Liver (tissue), 3 donors: ENCODE results near the gene CUZD1.

ENCODE experiments used
- CTCF ChIP-seq: fragments of 150-350 bp; IDR thresholded peaks from 2 replicates; pipeline ENCODE4 v1.5.1; 2017; ENCODE audit warnings: improper control_type of control experiment, low read depth, low read length; ENCODE audit not compliant: missing input control
- EGR1 ChIP-seq, 2 donors: IDR thresholded peaks; 2 replicates each; pipeline ENCODE4 v1.6.1; 2016 to 2018; ENCODE audit warnings: antibody characterized with exemption in 2 of 2, low read depth in 2 of 2
- GABPA ChIP-seq, 2 donors: IDR thresholded peaks in 1 of 2; conservative IDR thresholded peaks in 1 of 2; 2 replicates each; pipeline ENCODE4 v1.6.1; 2016; ENCODE audit warnings: antibody characterized with exemption in 2 of 2, mild to moderate bottlenecking in 1 of 2, moderate library complexity in 1 of 2
- MAX ChIP-seq: IDR thresholded peaks from 2 replicates; pipeline ENCODE4 v1.6.1; 2016; ENCODE audit warnings: antibody characterized with exemption
- NR2F2 ChIP-seq: IDR thresholded peaks from 2 replicates; pipeline ENCODE4 v1.6.1; 2016; ENCODE audit warnings: antibody characterized with exemption
- RAD21 ChIP-seq, 2 donors: IDR thresholded peaks; 2 replicates each; pipeline ENCODE4 v1.6.1; 2016; ENCODE audit warnings: antibody characterized with exemption in 2 of 2, mild to moderate bottlenecking in 2 of 2
- SP1 ChIP-seq: IDR thresholded peaks from 2 replicates; pipeline ENCODE4 v1.6.1; 2018; ENCODE audit warnings: antibody characterized with exemption, mild to moderate bottlenecking
- TAF1 ChIP-seq: conservative IDR thresholded peaks from 2 replicates; pipeline ENCODE4 v1.6.1; 2016; ENCODE audit warnings: antibody characterized with exemption, mild to moderate bottlenecking
- TF ChIP-seq, protein P1 (sequence below): IDR thresholded peaks from 2 replicates; pipeline ENCODE4 v1.6.1; 2016; ENCODE audit warnings: antibody characterized with exemption, mild to moderate bottlenecking
- TF ChIP-seq, protein P2 (sequence below): IDR thresholded peaks from 2 replicates; pipeline ENCODE4 v1.6.1; 2016; ENCODE audit warnings: antibody characterized with exemption
- donor health status: healthy.
- donor health status: healthy.

DNA sequence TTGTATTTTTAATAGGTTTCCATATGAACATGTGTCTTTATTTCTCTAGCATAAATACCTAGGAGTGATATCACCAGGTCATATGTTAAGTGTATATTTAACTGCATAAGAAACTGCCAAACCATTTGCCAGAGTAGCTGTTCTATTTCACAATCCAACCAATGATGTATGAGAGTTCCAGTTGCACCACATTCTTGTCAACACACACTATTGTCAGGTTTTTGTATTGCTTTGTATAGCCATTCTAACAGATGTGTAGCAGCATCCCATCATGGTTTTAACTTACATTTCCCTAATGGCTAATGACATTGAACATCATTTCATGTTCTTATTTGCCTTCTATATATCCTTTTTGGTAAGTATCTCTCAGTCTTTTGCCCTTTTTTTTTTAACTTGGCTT is 4.1 kb downstream of the CUZD1 start:
- TF ChIP-seq MAX, result no peak
- no peak for TF ChIP-seq CTCF
- no peak for TF ChIP-seq TAF1
- no peak for TF ChIP-seq RAD21 (IDR thresholded peaks at IDR 0.05)
- no peak for TF ChIP-seq NR2F2
- no peak for TF ChIP-seq EGR1 (IDR thresholded peaks at IDR 0.05; ENCODE audit: low read depth in 2 of 2)
- TF ChIP-seq SP1, result no peak
- TF ChIP-seq GABPA (IDR thresholded peaks at IDR 0.05 in 1 of 2, conservative IDR thresholded peaks at IDR 0.05 in 1 of 2), result no peak
- TF ChIP-seq, protein P1, sequence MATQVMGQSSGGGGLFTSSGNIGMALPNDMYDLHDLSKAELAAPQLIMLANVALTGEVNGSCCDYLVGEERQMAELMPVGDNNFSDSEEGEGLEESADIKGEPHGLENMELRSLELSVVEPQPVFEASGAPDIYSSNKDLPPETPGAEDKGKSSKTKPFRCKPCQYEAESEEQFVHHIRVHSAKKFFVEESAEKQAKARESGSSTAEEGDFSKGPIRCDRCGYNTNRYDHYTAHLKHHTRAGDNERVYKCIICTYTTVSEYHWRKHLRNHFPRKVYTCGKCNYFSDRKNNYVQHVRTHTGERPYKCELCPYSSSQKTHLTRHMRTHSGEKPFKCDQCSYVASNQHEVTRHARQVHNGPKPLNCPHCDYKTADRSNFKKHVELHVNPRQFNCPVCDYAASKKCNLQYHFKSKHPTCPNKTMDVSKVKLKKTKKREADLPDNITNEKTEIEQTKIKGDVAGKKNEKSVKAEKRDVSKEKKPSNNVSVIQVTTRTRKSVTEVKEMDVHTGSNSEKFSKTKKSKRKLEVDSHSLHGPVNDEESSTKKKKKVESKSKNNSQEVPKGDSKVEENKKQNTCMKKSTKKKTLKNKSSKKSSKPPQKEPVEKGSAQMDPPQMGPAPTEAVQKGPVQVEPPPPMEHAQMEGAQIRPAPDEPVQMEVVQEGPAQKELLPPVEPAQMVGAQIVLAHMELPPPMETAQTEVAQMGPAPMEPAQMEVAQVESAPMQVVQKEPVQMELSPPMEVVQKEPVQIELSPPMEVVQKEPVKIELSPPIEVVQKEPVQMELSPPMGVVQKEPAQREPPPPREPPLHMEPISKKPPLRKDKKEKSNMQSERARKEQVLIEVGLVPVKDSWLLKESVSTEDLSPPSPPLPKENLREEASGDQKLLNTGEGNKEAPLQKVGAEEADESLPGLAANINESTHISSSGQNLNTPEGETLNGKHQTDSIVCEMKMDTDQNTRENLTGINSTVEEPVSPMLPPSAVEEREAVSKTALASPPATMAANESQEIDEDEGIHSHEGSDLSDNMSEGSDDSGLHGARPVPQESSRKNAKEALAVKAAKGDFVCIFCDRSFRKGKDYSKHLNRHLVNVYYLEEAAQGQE, result no peak
- TF ChIP-seq, protein P2, sequence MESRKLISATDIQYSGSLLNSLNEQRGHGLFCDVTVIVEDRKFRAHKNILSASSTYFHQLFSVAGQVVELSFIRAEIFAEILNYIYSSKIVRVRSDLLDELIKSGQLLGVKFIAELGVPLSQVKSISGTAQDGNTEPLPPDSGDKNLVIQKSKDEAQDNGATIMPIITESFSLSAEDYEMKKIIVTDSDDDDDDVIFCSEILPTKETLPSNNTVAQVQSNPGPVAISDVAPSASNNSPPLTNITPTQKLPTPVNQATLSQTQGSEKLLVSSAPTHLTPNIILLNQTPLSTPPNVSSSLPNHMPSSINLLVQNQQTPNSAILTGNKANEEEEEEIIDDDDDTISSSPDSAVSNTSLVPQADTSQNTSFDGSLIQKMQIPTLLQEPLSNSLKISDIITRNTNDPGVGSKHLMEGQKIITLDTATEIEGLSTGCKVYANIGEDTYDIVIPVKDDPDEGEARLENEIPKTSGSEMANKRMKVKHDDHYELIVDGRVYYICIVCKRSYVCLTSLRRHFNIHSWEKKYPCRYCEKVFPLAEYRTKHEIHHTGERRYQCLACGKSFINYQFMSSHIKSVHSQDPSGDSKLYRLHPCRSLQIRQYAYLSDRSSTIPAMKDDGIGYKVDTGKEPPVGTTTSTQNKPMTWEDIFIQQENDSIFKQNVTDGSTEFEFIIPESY, result no peak
